Spleen (tissue), 11 donors: ENCODE data around the gene CENPP. TPM values are rescaled to one million over a fixed set of nuclear protein-coding genes. Genes with fewer than 3 reads are reported as not detected.
A peak's percentile ranks its signal among the peaks of the same experiment; 100 is the strongest.

Experiments
- DNase-seq: peaks from one replicate; pipeline ENCODE4 v3.0.0-alpha.2; 2020
- H3K27ac ChIP-seq, 8 donors: fragments of 200-600 bp; sonication (generic) in 7 of 8; 1 replicate in 4 of 8; 2 replicates in 4 of 8; pipeline versions ENCODE4 v1.5.0 to v1.8.0; 2016 to 2021; ENCODE audit warnings: inconsistent platforms in 4 of 8, mild to moderate bottlenecking in 4 of 8, moderate library complexity in 1 of 8
- H3K27me3 ChIP-seq, 7 donors: fragments of 200-600 bp; sonication (generic) in 6 of 7; replicated peaks in 1 of 7; 1 replicate in 4 of 7; 2 replicates in 3 of 7; pipeline versions ENCODE4 v1.5.0 to v1.8.0; 2016 to 2021; ENCODE audit warnings: inconsistent platforms in 3 of 7, mild to moderate bottlenecking in 1 of 7
- H3K36me3 ChIP-seq, 6 donors: fragments of 200-600 bp; sonication (generic) in 5 of 6; 1 replicate in 4 of 6; 2 replicates in 2 of 6; pipeline versions ENCODE4 v1.5.0 to v1.8.0; 2016 to 2021; ENCODE audit warnings: inconsistent platforms in 2 of 6
- H3K4me1 ChIP-seq, 6 donors: fragments of 200-600 bp; sonication (generic) in 5 of 6; 1 replicate in 3 of 6; 2 replicates in 3 of 6; pipeline versions ENCODE4 v1.5.0 to v1.8.0; 2016 to 2021; ENCODE audit warnings: inconsistent platforms in 3 of 6
- H3K4me3 ChIP-seq, 8 donors: fragments of 200-600 bp; sonication (generic) in 7 of 8; 1 replicate in 4 of 8; 2 replicates in 4 of 8; pipeline versions ENCODE4 v1.5.0 to v1.8.0; 2016 to 2021; ENCODE audit warnings: inconsistent platforms in 4 of 8, mild to moderate bottlenecking in 4 of 8, moderate library complexity in 2 of 8
- H3K9me3 ChIP-seq, 8 donors: fragments of 200-600 bp; sonication (generic) in 7 of 8; 1 replicate in 4 of 8; 2 replicates in 4 of 8; pipeline versions ENCODE4 v1.5.0 to v1.8.0; 2016 to 2021; ENCODE audit warnings: inconsistent platforms in 4 of 8
- CTCF ChIP-seq, 11 experiments: fragments of 200-600 bp in 7 of 11; fragments of 450-650 bp in 4 of 11; sonication (generic) in 4 of 11; IDR thresholded peaks in 8 of 11; conservative IDR thresholded peaks in 3 of 11; 1 replicate in 7 of 11; 2 replicates in 4 of 11; pipeline versions ENCODE4 v1.4.0 to v1.8.0; 2016 to 2021; ENCODE audit warnings: antibody characterized with exemption in 11 of 11, inconsistent platforms in 4 of 11, mild to moderate bottlenecking in 1 of 11
- POLR2A ChIP-seq, 3 donors: fragments of 450-650 bp; IDR thresholded peaks; one replicate each; pipeline ENCODE4 v1.5.1; 2017; ENCODE audit warnings: antibody characterized with exemption in 3 of 3, mild to moderate bottlenecking in 1 of 3
- POLR2AphosphoS5 ChIP-seq, 3 donors: sonication (generic); formaldehyde crosslinking; IDR thresholded peaks; one replicate each; pipeline ENCODE4 v1.5.1; 2017; ENCODE audit warnings: antibody characterized with exemption in 3 of 3
- WGBS, 5 donors: extraction: QIAGEN DNeasy Blood & Tissue Kit in 3 of 5; methylation state at CpG; one replicate each; pipeline versions ENCODE4 v1.1.5 to v1.1.7; 2013 to 2018; 5-methylcytosine and 5-hydroxymethylcytosine counted together
- intact Hi-C: fragments of 100-400 bp; cut with DNase I; formaldehyde crosslinking; loops from one replicate; pipeline ENCODE4 v1.15.0; 2023; ENCODE audit warnings: low total_unique reads
- polyA plus RNA-seq, 3 donors: library from polyadenylated mRNA; stranded (reverse); fragments of 200-250 nt; gene quantifications; one replicate each; pipeline ENCODE4 v1.2.1, GENCODE V29; 2013
- total RNA-seq, 7 donors: library from RNA; depleted of rRNA in 3 of 7; stranded (reverse); fragments of >200 nt in 3 of 7; fragmentation: NEBNext Ultra II Directional in 4 of 7; extraction: Animal tissue kit (Norgen Biotek cat#: 25700) in 4 of 7; gene quantifications; one replicate each; pipeline versions ENCODE4 v1.1.0 to v1.2.1, GENCODE V29; 2016 to 2021
- donor health status: healthy with polysubstance abuse.
- donor health status: DM: no; HTN: no; CAD: no; lungs with moderate emphysema.
- donor health status: DM: no; HTN: no; CAD: no.
- donor health status: Bipolar disorder and iron deficiency.
- donor health status: healthy.
- donor health status: DM: no; HTN: no; CAD: no.
- donor health status: DM: yes; HTN: yes; CAD: no.

Gene CENPP
- total and polyA plus RNA-seq, 10 donors = 1.7 to 15.8 (median 6.2) TPM

- TF ChIP-seq CTCF (IDR thresholded peaks at IDR 0.05 in 8 of 11, conservative IDR thresholded peaks at IDR 0.05 in 3 of 11) (no peak), POLR2A (IDR thresholded peaks at IDR 0.05) (no peak), POLR2AphosphoS5 (IDR thresholded peaks at IDR 0.05) (peak in 1 of 3 donors; percentile 52)
- peak overlapping the region in 5 of 8 donors; percentile 7 to 43 (median 26) for H3K27ac ChIP-seq
- H3K4me3 ChIP-seq = no peak overlapping the region
- WGBS, 5 donors = 84 to 89% (median 86%) methylated on average over 16 to 19 of the region's 19 CpGs
- intact Hi-C loops = no loop called here
- H3K9me3 ChIP-seq = no peaks in the 10 kb centered on the region
- H3K36me3 ChIP-seq = peaks cover 0 to 91% (median 61%) of the 10 kb centered on the region in 6 donors
- H3K27me3 ChIP-seq = no peaks in the 10 kb centered on the region
- DNase-seq = peak; percentile 73
- H3K4me1 ChIP-seq = peaks cover 0 to 43% (median 16%) of the 10 kb centered on the region in 6 donors
Observed at GRCh38 chr9:92654481-92655301, 328.9 kb downstream of the CENPP start.

- no peak for DNase-seq
- no peaks in the 10 kb centered on the region for H3K27me3 ChIP-seq
- intact Hi-C loops = no loop called here
- 76 to 96% (median 91%) methylated on average over 4 to 7 of the region's 7 CpGs for WGBS, 5 donors
- H3K4me3 ChIP-seq = no peak overlapping the region
- H3K9me3 ChIP-seq = no peaks in the 10 kb centered on the region
- H3K36me3 ChIP-seq = peaks cover 0 to 84% (median 56%) of the 10 kb centered on the region in 6 donors
- peaks cover 0 to 43% (median 16%) of the 10 kb centered on the region in 6 donors for H3K4me1 ChIP-seq
- peak overlapping the region in 4 of 8 donors; percentile 21 to 43 (median 29) for H3K27ac ChIP-seq
- TF ChIP-seq CTCF (IDR thresholded peaks at IDR 0.05 in 8 of 11, conservative IDR thresholded peaks at IDR 0.05 in 3 of 11) (no peak), POLR2A (IDR thresholded peaks at IDR 0.05) (no peak), POLR2AphosphoS5 (IDR thresholded peaks at IDR 0.05) (no peak)
Observed at GRCh38 chr9:92655366-92655765, 329.6 kb downstream of the CENPP start.

- peaks cover 0 to 44% (median 17%) of the 10 kb centered on the region in 6 donors for H3K4me1 ChIP-seq
- TF ChIP-seq POLR2AphosphoS5 (IDR thresholded peaks at IDR 0.05) (no peak), CTCF (IDR thresholded peaks at IDR 0.05 in 8 of 11, conservative IDR thresholded peaks at IDR 0.05 in 3 of 11) (no peak), POLR2A (IDR thresholded peaks at IDR 0.05) (no peak)
- DNase-seq = peak; percentile 41
- no peak overlapping the region for H3K4me3 ChIP-seq
- intact Hi-C loops = no loop called here
- peaks cover 0 to 78% (median 52%) of the 10 kb centered on the region in 6 donors for H3K36me3 ChIP-seq
- 85 to 99% (median 94%) methylated on average over 7 to 9 of the region's 9 CpGs for WGBS, 5 donors
- H3K9me3 ChIP-seq = no peaks in the 10 kb centered on the region
- no peak overlapping the region for H3K27ac ChIP-seq
- H3K27me3 ChIP-seq = no peaks in the 10 kb centered on the region
Observed at GRCh38 chr9:92655896-92656536, 330.3 kb downstream of the CENPP start.

GRCh38 chr9:92656537-92656925, 330.8 kb downstream of the CENPP start:
- H3K27me3 ChIP-seq = no peaks in the 10 kb centered on the region
- intact Hi-C loops = no loop called here
- peaks cover 0 to 49% (median 19%) of the 10 kb centered on the region in 6 donors for H3K4me1 ChIP-seq
- TF ChIP-seq POLR2AphosphoS5 (IDR thresholded peaks at IDR 0.05) (no peak), POLR2A (IDR thresholded peaks at IDR 0.05) (no peak), CTCF (IDR thresholded peaks at IDR 0.05 in 8 of 11, conservative IDR thresholded peaks at IDR 0.05 in 3 of 11) (no peak)
- peaks cover 0 to 78% (median 48%) of the 10 kb centered on the region in 6 donors for H3K36me3 ChIP-seq
- H3K4me3 ChIP-seq = no peak overlapping the region
- no peaks in the 10 kb centered on the region for H3K9me3 ChIP-seq
- peak overlapping the region in 4 of 8 donors; percentile 60 to 78 (median 68) for H3K27ac ChIP-seq
- DNase-seq = peak; percentile 56
- WGBS, 5 donors = 89 to 97% (median 94%) methylated on average over 11 of the region's 11 CpGs
